C4-2B (cell line): ENCODE results near the gene BRIP1.

Experiments
- CTCF ChIP-seq: fragments of 450-650 bp; conservative IDR thresholded peaks from 2 replicates; pipeline ENCODE4 v1.5.1; 2017; ENCODE audit warnings: mild to moderate bottlenecking
- ZFX ChIP-seq: fragments of 450-650 bp; IDR thresholded peaks from 2 replicates; pipeline ENCODE4 v1.6.1; 2017

- TF ChIP-seq CTCF (no peak), ZFX (no peak)
These were observed 127.5 kb downstream of the BRIP1 start for GRCh38 chr17:61735807-61736206.
